ENCODE measurements around the gene CRYGB. TPM values are rescaled to one million over a fixed set of nuclear protein-coding genes. Genes with fewer than 3 reads are reported as not detected.
A peak's percentile ranks its signal among the peaks of the same experiment; 100 is the strongest.

Gene CRYGB
- total and polyA plus RNA-seq, 2 of the 13 experiments (the other 11 are each of a cell fraction or from before 2014, with no cell fraction given): not detected

DNA sequence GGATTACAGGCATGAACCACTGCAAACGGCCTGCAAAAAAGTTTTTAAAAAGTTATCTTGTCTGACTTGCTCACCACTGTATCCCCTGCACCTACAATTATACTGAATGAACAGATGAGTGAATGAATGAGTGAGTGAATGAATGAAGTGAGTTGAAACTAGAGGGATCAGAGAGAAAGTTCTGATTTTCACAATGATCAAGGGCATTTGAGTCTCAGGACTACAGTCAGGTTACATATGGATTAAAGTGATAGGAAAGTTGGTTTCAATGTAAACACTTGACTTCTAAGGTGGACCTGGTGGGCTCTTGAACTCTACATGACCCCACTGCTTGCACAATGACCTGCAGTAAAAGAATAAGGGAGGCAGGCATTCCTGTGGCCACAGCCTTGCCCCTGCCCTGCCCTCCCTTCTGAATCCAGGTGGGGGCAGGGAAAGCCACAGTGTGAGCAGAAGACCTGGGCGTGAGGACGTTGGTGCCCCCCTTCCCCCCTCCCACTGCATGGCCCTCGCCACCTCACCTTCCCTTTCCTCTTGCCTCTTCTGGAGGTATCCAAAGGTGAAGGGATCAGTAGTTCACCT is 33.2 kb upstream of the CRYGB start (continued):
- peak; percentile 48; the same call in 1 of the 2 replicates for TF ChIP-seq PITX1 (CRISPR knock-in tag; IDR thresholded peaks at IDR 0.05)
- peak; percentile 96 for TF ChIP-seq PATZ1 (CRISPR knock-in tag; IDR thresholded peaks at IDR 0.05)
- TF ChIP-seq ZFP91 (CRISPR knock-in tag; IDR thresholded peaks at IDR 0.05; ENCODE audit: borderline replicate concordance): 0 out of 2 replicates have a peak, but pooled peaks have one; percentile 17
- no peak for TF ChIP-seq BORCS8-MEF2B (CRISPR knock-in tag; IDR thresholded peaks at IDR 0.05)
- TF ChIP-seq ATF6 (CRISPR knock-in tag; conservative IDR thresholded peaks at IDR 0.05): no peak
- TF ChIP-seq ZFP37 (CRISPR knock-in tag; IDR thresholded peaks at IDR 0.05; ENCODE audit: borderline replicate concordance): no peak
- no peak for TF ChIP-seq ZFX (CRISPR knock-in tag; IDR thresholded peaks at IDR 0.05; ENCODE audit: low read depth)
- 0 out of 2 replicates have a peak, but pooled peaks have one; percentile 18 for TF ChIP-seq ZNF12 (CRISPR knock-in tag; IDR thresholded peaks at IDR 0.05)
- TF ChIP-seq ZNF790 (CRISPR knock-in tag; IDR thresholded peaks at IDR 0.05; ENCODE audit: borderline replicate concordance): no peak
- no peak for TF ChIP-seq ZNF850 (CRISPR knock-in tag; conservative IDR thresholded peaks at IDR 0.05)
- TF ChIP-seq NFE2 (CRISPR knock-in tag; IDR thresholded peaks at IDR 0.05): no peak
- TF ChIP-seq KMT2A (CRISPR knock-in tag; IDR thresholded peaks at IDR 0.05): no peak
- TF ChIP-seq KLF15 (CRISPR knock-in tag; IDR thresholded peaks at IDR 0.05; ENCODE audit: borderline replicate concordance): no peak
- TF ChIP-seq SRSF4 (IDR thresholded peaks at IDR 0.05; ENCODE audit: low read depth, low read length, poor library complexity, severe bottlenecking): no peak
- no peak for TF ChIP-seq KLF9 (CRISPR knock-in tag; IDR thresholded peaks at IDR 0.05; ENCODE audit: low read depth)
- TF ChIP-seq NCOA2 (CRISPR knock-in tag; IDR thresholded peaks at IDR 0.05): peak; percentile 85
- TF ChIP-seq SETDB1 (CRISPR knock-in tag; IDR thresholded peaks at IDR 0.05; ENCODE audit: borderline replicate concordance): no peak
- 0 out of 2 replicates have a peak, but pooled peaks have one; percentile 18 for TF ChIP-seq KAT8 (CRISPR knock-in tag; IDR thresholded peaks at IDR 0.05)
- peak; percentile 68 for TF ChIP-seq NR2C2 (CRISPR knock-in tag; IDR thresholded peaks at IDR 0.05; ENCODE audit: borderline replicate concordance)
- TF ChIP-seq, protein P1, sequence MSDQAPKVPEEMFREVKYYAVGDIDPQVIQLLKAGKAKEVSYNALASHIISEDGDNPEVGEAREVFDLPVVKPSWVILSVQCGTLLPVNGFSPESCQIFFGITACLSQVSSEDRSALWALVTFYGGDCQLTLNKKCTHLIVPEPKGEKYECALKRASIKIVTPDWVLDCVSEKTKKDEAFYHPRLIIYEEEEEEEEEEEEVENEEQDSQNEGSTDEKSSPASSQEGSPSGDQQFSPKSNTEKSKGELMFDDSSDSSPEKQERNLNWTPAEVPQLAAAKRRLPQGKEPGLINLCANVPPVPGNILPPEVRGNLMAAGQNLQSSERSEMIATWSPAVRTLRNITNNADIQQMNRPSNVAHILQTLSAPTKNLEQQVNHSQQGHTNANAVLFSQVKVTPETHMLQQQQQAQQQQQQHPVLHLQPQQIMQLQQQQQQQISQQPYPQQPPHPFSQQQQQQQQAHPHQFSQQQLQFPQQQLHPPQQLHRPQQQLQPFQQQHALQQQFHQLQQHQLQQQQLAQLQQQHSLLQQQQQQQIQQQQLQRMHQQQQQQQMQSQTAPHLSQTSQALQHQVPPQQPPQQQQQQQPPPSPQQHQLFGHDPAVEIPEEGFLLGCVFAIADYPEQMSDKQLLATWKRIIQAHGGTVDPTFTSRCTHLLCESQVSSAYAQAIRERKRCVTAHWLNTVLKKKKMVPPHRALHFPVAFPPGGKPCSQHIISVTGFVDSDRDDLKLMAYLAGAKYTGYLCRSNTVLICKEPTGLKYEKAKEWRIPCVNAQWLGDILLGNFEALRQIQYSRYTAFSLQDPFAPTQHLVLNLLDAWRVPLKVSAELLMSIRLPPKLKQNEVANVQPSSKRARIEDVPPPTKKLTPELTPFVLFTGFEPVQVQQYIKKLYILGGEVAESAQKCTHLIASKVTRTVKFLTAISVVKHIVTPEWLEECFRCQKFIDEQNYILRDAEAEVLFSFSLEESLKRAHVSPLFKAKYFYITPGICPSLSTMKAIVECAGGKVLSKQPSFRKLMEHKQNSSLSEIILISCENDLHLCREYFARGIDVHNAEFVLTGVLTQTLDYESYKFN (CRISPR knock-in tag; conservative IDR thresholded peaks at IDR 0.05): 0 out of 2 replicates have a peak, but pooled peaks have one; percentile 37

All from HepG2 (cell line).